ENCODE results near the gene RAB6A.
"Not testable (repeated sequence)": the region's sequence is repeated elsewhere in the genome, so short reads cannot be mapped to it uniquely, and the experiment has no call there.

The RAB6A gene

GRCh38 chr11:73680687-73681086 is 80.2 kb downstream of the RAB6A start:
- DNase-seq (ENCODE audit: low spot score in 2 of 2) (no peak), ATAC-seq (replicated peaks; ENCODE audit: extremely low read depth, poor library complexity, severe bottlenecking) (no peak)
- peaks cover 34% of the 10 kb centered on the region for H3K36me3 Mint-ChIP-seq (ENCODE audit: insufficient read depth)
- no peaks in the 10 kb centered on the region for H3K4me1 Mint-ChIP-seq
- H3K27ac Mint-ChIP-seq (ENCODE audit: low read depth) = no peak overlapping the region
- H3K9me3 Mint-ChIP-seq = no peaks in the 10 kb centered on the region
- H3K27me3 Mint-ChIP-seq = no peaks in the 10 kb centered on the region
- no peak overlapping the region for H3K4me3 Mint-ChIP-seq

DNA sequence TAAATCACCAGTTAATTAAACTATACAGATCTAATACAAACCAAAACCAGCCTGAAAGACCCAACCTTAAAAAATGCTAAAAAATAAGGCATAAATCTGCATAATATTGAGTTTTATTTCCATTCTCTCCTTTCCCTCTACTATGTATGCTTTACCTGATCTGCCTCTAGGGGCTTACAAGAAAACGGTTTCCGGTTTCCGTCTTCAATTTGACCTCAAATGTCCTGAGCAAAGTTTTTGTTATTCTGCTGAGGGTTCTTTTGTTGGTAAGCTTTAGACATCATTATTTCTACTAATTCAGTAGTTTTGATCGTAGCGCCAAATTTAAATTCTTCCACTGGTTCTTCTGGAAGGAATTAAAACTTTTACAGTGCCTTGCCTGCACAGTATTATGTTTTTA is 84.3 kb downstream of the RAB6A start:
- not testable (repeated sequence) for ATAC-seq (replicated peaks; ENCODE audit: extremely low read depth, poor library complexity, severe bottlenecking); H3K27ac Mint-ChIP-seq (ENCODE audit: low read depth); H3K27me3 Mint-ChIP-seq; H3K4me1 Mint-ChIP-seq; H3K9me3 Mint-ChIP-seq; H3K4me3 Mint-ChIP-seq; DNase-seq (ENCODE audit: low spot score in 2 of 2)
- peaks cover 24% of the 10 kb centered on the region for H3K36me3 Mint-ChIP-seq (ENCODE audit: insufficient read depth)

GRCh38 chr11:73671701-73672100 is 89.2 kb downstream of the RAB6A start:
- Mint-ChIP-seq H3K27ac (ENCODE audit: low read depth) (no peak overlapping the region), H3K4me3 (no peak overlapping the region), H3K9me3 (no peaks in the 10 kb centered on the region), H3K36me3 (ENCODE audit: insufficient read depth) (peaks cover 10% of the 10 kb centered on the region), H3K4me1 (no peaks in the 10 kb centered on the region), H3K27me3 (no peaks in the 10 kb centered on the region)
- ATAC-seq (replicated peaks; ENCODE audit: extremely low read depth, poor library complexity, severe bottlenecking) (no peak), DNase-seq (ENCODE audit: low spot score in 2 of 2) (no peak)

DNA sequence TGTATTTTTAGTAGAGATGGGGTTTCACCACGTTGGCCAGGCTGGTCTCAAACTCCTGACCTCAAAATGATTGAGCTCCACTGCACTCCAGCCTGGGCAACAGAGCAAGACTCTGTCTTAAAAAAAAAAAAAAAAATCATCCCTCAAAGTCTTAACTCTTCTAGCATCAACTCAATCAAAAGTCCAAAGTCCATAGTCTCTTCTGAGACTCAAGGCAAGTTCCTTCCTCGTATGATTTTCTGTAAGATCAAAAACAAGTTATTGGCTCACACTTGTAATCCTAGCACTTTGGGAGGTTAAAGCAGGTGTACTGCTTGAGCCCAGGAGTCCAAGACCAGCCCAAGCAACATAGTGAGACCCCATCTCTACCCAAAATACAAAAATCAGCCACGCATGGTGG is 90.1 kb downstream of the RAB6A start:
- no peak for ATAC-seq (replicated peaks; ENCODE audit: extremely low read depth, poor library complexity, severe bottlenecking)

GRCh38 chr11:73667891-73668290 is 93.0 kb downstream of the RAB6A start:
- ATAC-seq (replicated peaks; ENCODE audit: extremely low read depth, poor library complexity, severe bottlenecking) (no peak), DNase-seq (ENCODE audit: low spot score in 2 of 2) (no peak)
- peaks cover 7% of the 10 kb centered on the region for H3K36me3 Mint-ChIP-seq (ENCODE audit: insufficient read depth)
- no peak overlapping the region for H3K4me3 Mint-ChIP-seq
- no peaks in the 10 kb centered on the region for H3K9me3 Mint-ChIP-seq
- no peaks in the 10 kb centered on the region for H3K27me3 Mint-ChIP-seq
- H3K27ac Mint-ChIP-seq (ENCODE audit: low read depth) = no peak overlapping the region
- peaks cover 5% of the 10 kb centered on the region for H3K4me1 Mint-ChIP-seq

More for the DNA sequence above, 90.1 kb downstream of the RAB6A start:
- no peak for DNase-seq (ENCODE audit: low spot score in 2 of 2)
- H3K27me3 Mint-ChIP-seq = no peaks in the 10 kb centered on the region
- no peaks in the 10 kb centered on the region for H3K4me1 Mint-ChIP-seq
- no peak overlapping the region for H3K4me3 Mint-ChIP-seq
- peaks cover 5% of the 10 kb centered on the region for H3K36me3 Mint-ChIP-seq (ENCODE audit: insufficient read depth)
- H3K9me3 Mint-ChIP-seq = no peaks in the 10 kb centered on the region
- H3K27ac Mint-ChIP-seq (ENCODE audit: low read depth) = no peak overlapping the region

DNA sequence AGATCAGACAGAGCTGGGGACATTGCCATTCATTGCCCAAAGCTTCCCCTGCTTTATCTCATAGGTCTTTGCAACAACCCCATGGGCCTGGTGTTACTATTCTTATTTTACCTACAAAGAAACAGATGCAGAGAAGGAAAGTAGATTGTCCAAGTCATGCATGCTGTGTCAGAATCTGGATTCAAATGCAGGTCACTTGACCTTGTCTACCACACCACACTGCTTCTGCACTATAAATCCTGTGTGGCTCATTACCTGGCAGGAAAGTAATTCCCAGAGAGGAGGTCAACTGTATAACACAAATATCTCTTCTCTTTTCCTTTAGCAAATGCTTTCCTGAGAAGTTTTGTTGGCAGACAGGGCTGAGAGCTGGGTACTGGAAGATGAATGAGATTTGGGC is 96.0 kb downstream of the RAB6A start:
- H3K9me3 Mint-ChIP-seq = no peaks in the 10 kb centered on the region
- no peak overlapping the region for H3K27ac Mint-ChIP-seq (ENCODE audit: low read depth)
- no peaks in the 10 kb centered on the region for H3K27me3 Mint-ChIP-seq
- no peak for ATAC-seq (replicated peaks; ENCODE audit: extremely low read depth, poor library complexity, severe bottlenecking)
- H3K4me3 Mint-ChIP-seq = no peak overlapping the region
- DNase-seq (ENCODE audit: low spot score in 2 of 2) = no peak
- peaks cover 15% of the 10 kb centered on the region for H3K36me3 Mint-ChIP-seq (ENCODE audit: insufficient read depth)
- H3K4me1 Mint-ChIP-seq = peaks cover 5% of the 10 kb centered on the region

GRCh38 chr11:73663604-73664495 is 97.0 kb downstream of the RAB6A start:
- ATAC-seq (replicated peaks; ENCODE audit: extremely low read depth, poor library complexity, severe bottlenecking) = no peak
- Mint-ChIP-seq H3K4me1 (peaks cover 5% of the 10 kb centered on the region), H3K27me3 (no peaks in the 10 kb centered on the region), H3K27ac (ENCODE audit: low read depth) (no peak overlapping the region), H3K9me3 (no peaks in the 10 kb centered on the region), H3K4me3 (no peak overlapping the region), H3K36me3 (ENCODE audit: insufficient read depth) (peaks cover 11% of the 10 kb centered on the region)
- no peak for DNase-seq (ENCODE audit: low spot score in 2 of 2)

GRCh38 chr11:73662445-73663157 is 98.3 kb downstream of the RAB6A start:
- H3K9me3 Mint-ChIP-seq = no peaks in the 10 kb centered on the region
- H3K36me3 Mint-ChIP-seq (ENCODE audit: insufficient read depth) = peaks cover 13% of the 10 kb centered on the region
- no peaks in the 10 kb centered on the region for H3K27me3 Mint-ChIP-seq
- ATAC-seq (replicated peaks; ENCODE audit: extremely low read depth, poor library complexity, severe bottlenecking) = no peak
- H3K4me1 Mint-ChIP-seq = peaks cover 5% of the 10 kb centered on the region
- DNase-seq (ENCODE audit: low spot score in 2 of 2) = no peak
- H3K4me3 Mint-ChIP-seq = no peak overlapping the region
- H3K27ac Mint-ChIP-seq (ENCODE audit: low read depth) = peak overlapping the region; percentile 20

DNA sequence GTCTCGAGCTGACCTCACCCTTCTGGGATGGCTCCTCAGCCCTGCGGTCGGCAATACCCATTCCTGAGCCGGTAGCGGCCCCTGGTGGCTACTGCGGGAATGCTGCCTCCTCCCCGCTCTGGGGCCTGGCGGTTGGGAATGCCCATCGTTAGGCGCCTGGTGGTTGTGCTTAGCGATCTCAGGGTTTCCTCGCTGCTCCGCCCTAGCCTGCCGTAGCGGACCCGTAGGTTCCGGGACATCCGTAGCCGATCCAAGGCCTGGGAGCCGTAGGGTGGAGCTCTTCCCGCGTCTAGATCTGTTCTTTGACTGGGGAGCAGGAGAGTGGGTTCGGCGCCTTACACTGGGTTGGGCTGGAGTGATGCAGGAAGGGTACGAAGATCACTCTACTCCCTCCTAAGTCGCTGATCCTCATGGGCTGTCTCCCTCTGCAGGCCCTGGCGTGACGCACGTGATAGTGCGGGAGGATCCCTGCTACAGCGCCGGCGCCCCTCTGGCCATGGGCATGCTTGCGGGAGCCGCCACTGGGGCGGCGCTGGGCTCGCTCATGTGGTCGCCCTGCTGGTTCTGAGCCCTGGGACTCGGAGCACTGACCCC is 99.7 kb downstream of the RAB6A start:
- H3K27ac Mint-ChIP-seq (ENCODE audit: low read depth) = no peak overlapping the region
- ATAC-seq (replicated peaks; ENCODE audit: extremely low read depth, poor library complexity, severe bottlenecking) = peak; percentile 78
- peaks cover 5% of the 10 kb centered on the region for H3K4me1 Mint-ChIP-seq
- H3K4me3 Mint-ChIP-seq = peak overlapping the region; percentile 37
- no peaks in the 10 kb centered on the region for H3K27me3 Mint-ChIP-seq
- peak; percentile 67 to 76 for DNase-seq (ENCODE audit: low spot score in 2 of 2)
- no peaks in the 10 kb centered on the region for H3K9me3 Mint-ChIP-seq
- peaks cover 12% of the 10 kb centered on the region for H3K36me3 Mint-ChIP-seq (ENCODE audit: insufficient read depth)

- Mint-ChIP-seq H3K4me3 (peak overlapping the region; percentile 37), H3K36me3 (ENCODE audit: insufficient read depth) (peaks cover 12% of the 10 kb centered on the region), H3K9me3 (no peaks in the 10 kb centered on the region), H3K27me3 (no peaks in the 10 kb centered on the region), H3K27ac (ENCODE audit: low read depth) (no peak overlapping the region), H3K4me1 (peaks cover 5% of the 10 kb centered on the region)
- DNase-seq (ENCODE audit: low spot score in 2 of 2) (no peak), ATAC-seq (replicated peaks; ENCODE audit: extremely low read depth, poor library complexity, severe bottlenecking) (no peak)
Measured at GRCh38 chr11:73660497-73661034, 100.3 kb downstream of the RAB6A start.

DNA sequence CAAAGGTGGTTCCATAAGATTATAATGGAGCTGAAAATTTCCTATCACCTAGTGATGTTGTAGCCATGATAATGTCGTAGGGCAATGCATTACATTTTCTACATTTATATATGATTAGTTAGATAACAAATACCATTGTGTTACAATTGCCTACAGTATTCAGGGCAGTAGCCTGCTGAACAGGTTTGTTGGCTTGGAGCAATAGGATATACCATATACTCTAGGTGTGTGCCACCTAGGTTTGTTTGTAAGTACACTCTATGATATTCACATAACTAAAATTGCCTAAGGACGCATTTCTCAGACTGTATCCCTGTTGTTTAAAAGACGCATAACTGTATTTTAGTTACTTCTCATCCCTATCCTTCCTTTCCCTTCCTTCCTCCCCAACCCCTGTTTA is 100.9 kb downstream of the RAB6A start:
- Mint-ChIP-seq H3K27ac (ENCODE audit: low read depth) (no peak overlapping the region), H3K27me3 (no peaks in the 10 kb centered on the region), H3K4me1 (peaks cover 5% of the 10 kb centered on the region), H3K9me3 (no peaks in the 10 kb centered on the region), H3K4me3 (no peak overlapping the region), H3K36me3 (ENCODE audit: insufficient read depth) (peaks cover 12% of the 10 kb centered on the region)
- DNase-seq (ENCODE audit: low spot score in 2 of 2) (no peak), ATAC-seq (replicated peaks; ENCODE audit: extremely low read depth, poor library complexity, severe bottlenecking) (no peak)

DNA sequence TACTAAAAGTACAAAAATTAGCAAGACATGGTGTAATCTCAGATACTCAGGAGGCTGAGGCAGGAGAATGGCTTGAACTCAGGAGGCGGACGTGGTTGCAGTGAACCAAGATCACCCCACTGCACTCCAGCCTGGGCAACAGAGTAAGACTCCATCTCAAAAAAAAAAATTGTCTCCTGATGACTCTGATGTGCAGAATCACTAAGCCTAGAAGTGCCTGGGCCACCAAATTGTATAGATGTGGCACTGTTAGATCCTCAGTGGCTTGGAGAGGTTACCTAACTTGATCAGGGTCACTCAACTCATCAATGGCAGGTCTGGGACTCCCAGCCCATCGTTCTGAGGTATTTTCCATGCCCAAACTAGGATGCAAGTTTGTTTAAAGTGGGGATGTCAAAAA is 103.9 kb downstream of the RAB6A start:
- H3K9me3 Mint-ChIP-seq = no peaks in the 10 kb centered on the region
- no peaks in the 10 kb centered on the region for H3K4me1 Mint-ChIP-seq
- peaks cover 16% of the 10 kb centered on the region for H3K36me3 Mint-ChIP-seq (ENCODE audit: insufficient read depth)
- no peaks in the 10 kb centered on the region for H3K27me3 Mint-ChIP-seq
- ATAC-seq (replicated peaks; ENCODE audit: extremely low read depth, poor library complexity, severe bottlenecking) (no peak), DNase-seq (ENCODE audit: low spot score in 2 of 2) (no peak)
- H3K27ac Mint-ChIP-seq (ENCODE audit: low read depth) = no peak overlapping the region
- H3K4me3 Mint-ChIP-seq = no peak overlapping the region

Data from central memory CD8-positive, alpha-beta T cell (primary cell).